Activated CD8-positive, alpha-beta memory T cell treated with anti-CD3 and anti-CD28 coated beads, Interleukin-2, amount 10 ng/mL, durations not matched to agents 7 days and 5 days (primary cell): ENCODE measurements around the gene KIF1A. TPM values are rescaled to one million over a fixed set of nuclear protein-coding genes. Genes with fewer than 3 reads are reported as not detected.

Experiments used
- ATAC-seq: fragments of 150-1000 bp; cut with Tn5 transposase; one replicate; pipeline ENCODE4 v1.10.0; 2021; ENCODE audit warnings: moderate library complexity
- CTCF ChIA-PET: fragments of 350-600 bp; sonication (Branson Sonifier 250); formaldehyde crosslinking; loops from one replicate; lab custom pipeline; 2021; ENCODE audit warnings: antibody characterized with exemption; lab: Charles Lee
- DNase-seq: peaks from one replicate; pipeline ENCODE4 v3.0.0-alpha.2; 2020
- H3K27ac Mint-ChIP-seq: one replicate; pipeline ENCODE4 v1.8.0; 2021; ENCODE audit warnings: mild to moderate bottlenecking, mixed read lengths
- H3K27me3 Mint-ChIP-seq: one replicate; pipeline ENCODE4 v1.8.0; 2021; ENCODE audit warnings: mixed read lengths
- H3K36me3 Mint-ChIP-seq: one replicate; pipeline ENCODE4 v1.8.0; 2021; ENCODE audit warnings: mild to moderate bottlenecking, mixed read lengths
- H3K4me1 Mint-ChIP-seq: one replicate; pipeline ENCODE4 v1.8.0; 2021; ENCODE audit warnings: mixed read lengths
- H3K4me3 Mint-ChIP-seq: one replicate; pipeline ENCODE4 v1.8.0; 2021; ENCODE audit warnings: mild to moderate bottlenecking, moderate library complexity, mixed read lengths
- H3K9me3 Mint-ChIP-seq: one replicate; pipeline ENCODE4 v1.8.0; 2022; ENCODE audit warnings: low read depth, mixed read lengths
- total RNA-seq, 2 experiments: library from RNA; stranded (reverse); gene quantifications; one replicate each; pipeline ENCODE4 v1.2.3, GENCODE V29; 2021

Gene KIF1A
- total RNA-seq, 2 experiments from 2014 or later = 0.76 to 4.6 TPM

GRCh38 chr2:240788482-240788881 lies 31.5 kb downstream of the KIF1A start:
- Mint-ChIP-seq H3K4me3 (no peak overlapping the region), H3K27me3 (no peaks in the 10 kb centered on the region), H3K27ac (no peak overlapping the region), H3K36me3 (no peaks in the 10 kb centered on the region), H3K9me3 (no peaks in the 10 kb centered on the region), H3K4me1 (no peaks in the 10 kb centered on the region)
- CTCF ChIA-PET = no interaction called here
- ATAC-seq (no peak), DNase-seq (no peak)

- DNase-seq (no peak), ATAC-seq (no peak)
- Mint-ChIP-seq H3K4me1 (no peaks in the 10 kb centered on the region), H3K9me3 (no peaks in the 10 kb centered on the region), H3K4me3 (no peak overlapping the region), H3K27me3 (no peaks in the 10 kb centered on the region), H3K36me3 (no peaks in the 10 kb centered on the region), H3K27ac (no peak overlapping the region)
- CTCF ChIA-PET = no interaction called here
These were observed 32.2 kb downstream of the KIF1A start for GRCh38 chr2:240787521-240788472.

GRCh38 chr2:240786871-240787311 lies 33.1 kb downstream of the KIF1A start:
- no peaks in the 10 kb centered on the region for H3K9me3 Mint-ChIP-seq
- no peak for DNase-seq
- no peak overlapping the region for H3K27ac Mint-ChIP-seq
- CTCF ChIA-PET = no interaction called here
- no peaks in the 10 kb centered on the region for H3K4me1 Mint-ChIP-seq
- no peaks in the 10 kb centered on the region for H3K27me3 Mint-ChIP-seq
- no peaks in the 10 kb centered on the region for H3K36me3 Mint-ChIP-seq
- no peak for ATAC-seq
- H3K4me3 Mint-ChIP-seq = no peak overlapping the region

GRCh38 chr2:240786355-240786841 lies 33.6 kb downstream of the KIF1A start:
- DNase-seq (no peak), ATAC-seq (no peak)
- H3K4me1 Mint-ChIP-seq = no peaks in the 10 kb centered on the region
- H3K4me3 Mint-ChIP-seq = no peak overlapping the region
- H3K9me3 Mint-ChIP-seq = no peaks in the 10 kb centered on the region
- CTCF ChIA-PET = no interaction called here
- H3K36me3 Mint-ChIP-seq = no peaks in the 10 kb centered on the region
- no peaks in the 10 kb centered on the region for H3K27me3 Mint-ChIP-seq
- no peak overlapping the region for H3K27ac Mint-ChIP-seq

GRCh38 chr2:240785424-240786335 lies 34.3 kb downstream of the KIF1A start:
- no peaks in the 10 kb centered on the region for H3K4me1 Mint-ChIP-seq
- no peaks in the 10 kb centered on the region for H3K9me3 Mint-ChIP-seq
- no peaks in the 10 kb centered on the region for H3K27me3 Mint-ChIP-seq
- no peak overlapping the region for H3K27ac Mint-ChIP-seq
- no peak overlapping the region for H3K4me3 Mint-ChIP-seq
- no peaks in the 10 kb centered on the region for H3K36me3 Mint-ChIP-seq
- DNase-seq (no peak), ATAC-seq (no peak)
- CTCF ChIA-PET = no interaction called here

GRCh38 chr2:240784629-240785423 lies 35.2 kb downstream of the KIF1A start:
- Mint-ChIP-seq H3K27me3 (no peaks in the 10 kb centered on the region), H3K27ac (no peak overlapping the region), H3K9me3 (no peaks in the 10 kb centered on the region), H3K36me3 (no peaks in the 10 kb centered on the region), H3K4me1 (no peaks in the 10 kb centered on the region), H3K4me3 (no peak overlapping the region)
- DNase-seq (no peak), ATAC-seq (no peak)
- CTCF ChIA-PET = no interaction called here

GRCh38 chr2:240783819-240784621 lies 36.0 kb downstream of the KIF1A start:
- no peak for ATAC-seq
- no peak overlapping the region for H3K4me3 Mint-ChIP-seq
- H3K9me3 Mint-ChIP-seq = no peaks in the 10 kb centered on the region
- H3K36me3 Mint-ChIP-seq = no peaks in the 10 kb centered on the region
- H3K27me3 Mint-ChIP-seq = no peaks in the 10 kb centered on the region
- CTCF ChIA-PET = no interaction called here
- no peaks in the 10 kb centered on the region for H3K4me1 Mint-ChIP-seq
- DNase-seq = no peak
- no peak overlapping the region for H3K27ac Mint-ChIP-seq

- ATAC-seq = no peak
- Mint-ChIP-seq H3K36me3 (no peaks in the 10 kb centered on the region), H3K27ac (no peak overlapping the region), H3K27me3 (no peaks in the 10 kb centered on the region), H3K4me3 (no peak overlapping the region), H3K4me1 (no peaks in the 10 kb centered on the region), H3K9me3 (no peaks in the 10 kb centered on the region)
- no peak for DNase-seq
- CTCF ChIA-PET = no interaction called here
These were observed 36.9 kb downstream of the KIF1A start for GRCh38 chr2:240782886-240783818.

- H3K4me3 Mint-ChIP-seq = no peak overlapping the region
- H3K36me3 Mint-ChIP-seq = no peaks in the 10 kb centered on the region
- H3K27me3 Mint-ChIP-seq = no peaks in the 10 kb centered on the region
- H3K9me3 Mint-ChIP-seq = no peaks in the 10 kb centered on the region
- ATAC-seq = no peak
- no peak overlapping the region for H3K27ac Mint-ChIP-seq
- DNase-seq = no peak
- H3K4me1 Mint-ChIP-seq = no peaks in the 10 kb centered on the region
- CTCF ChIA-PET = interaction anchor here (0.6 kb wide), 1 partner anchor 476 kb away, joined by 3 read pairs; no protein-coding TSS in a partner anchor
These were observed 37.7 kb downstream of the KIF1A start for GRCh38 chr2:240782221-240782885.

- Mint-ChIP-seq H3K4me1 (no peaks in the 10 kb centered on the region), H3K27me3 (no peaks in the 10 kb centered on the region), H3K9me3 (no peaks in the 10 kb centered on the region), H3K36me3 (no peaks in the 10 kb centered on the region), H3K27ac (no peak overlapping the region), H3K4me3 (no peak overlapping the region)
- CTCF ChIA-PET = interaction anchor here (0.6 kb wide), 1 partner anchor 475 kb away, joined by 3 read pairs; no protein-coding TSS in a partner anchor
- no peak for DNase-seq
- no peak for ATAC-seq
These were observed 38.4 kb downstream of the KIF1A start for GRCh38 chr2:240781471-240782220.
